GM21515 (cell line): ENCODE results near the gene MIEF2.
"Not testable (repeated sequence)": the region's sequence is repeated elsewhere in the genome, so short reads cannot be mapped to it uniquely, and the experiment has no call there.

Source experiments
- ATAC-seq: cut with Tn5 transposase; IDR thresholded peaks from one replicate; pipeline ENCODE4 v1.9.1; 2021; ENCODE audit not compliant: unreplicated experiment

MIEF2 gene, protein sequence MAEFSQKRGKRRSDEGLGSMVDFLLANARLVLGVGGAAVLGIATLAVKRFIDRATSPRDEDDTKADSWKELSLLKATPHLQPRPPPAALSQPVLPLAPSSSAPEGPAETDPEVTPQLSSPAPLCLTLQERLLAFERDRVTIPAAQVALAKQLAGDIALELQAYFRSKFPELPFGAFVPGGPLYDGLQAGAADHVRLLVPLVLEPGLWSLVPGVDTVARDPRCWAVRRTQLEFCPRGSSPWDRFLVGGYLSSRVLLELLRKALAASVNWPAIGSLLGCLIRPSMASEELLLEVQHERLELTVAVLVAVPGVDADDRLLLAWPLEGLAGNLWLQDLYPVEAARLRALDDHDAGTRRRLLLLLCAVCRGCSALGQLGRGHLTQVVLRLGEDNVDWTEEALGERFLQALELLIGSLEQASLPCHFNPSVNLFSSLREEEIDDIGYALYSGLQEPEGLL

DNA sequence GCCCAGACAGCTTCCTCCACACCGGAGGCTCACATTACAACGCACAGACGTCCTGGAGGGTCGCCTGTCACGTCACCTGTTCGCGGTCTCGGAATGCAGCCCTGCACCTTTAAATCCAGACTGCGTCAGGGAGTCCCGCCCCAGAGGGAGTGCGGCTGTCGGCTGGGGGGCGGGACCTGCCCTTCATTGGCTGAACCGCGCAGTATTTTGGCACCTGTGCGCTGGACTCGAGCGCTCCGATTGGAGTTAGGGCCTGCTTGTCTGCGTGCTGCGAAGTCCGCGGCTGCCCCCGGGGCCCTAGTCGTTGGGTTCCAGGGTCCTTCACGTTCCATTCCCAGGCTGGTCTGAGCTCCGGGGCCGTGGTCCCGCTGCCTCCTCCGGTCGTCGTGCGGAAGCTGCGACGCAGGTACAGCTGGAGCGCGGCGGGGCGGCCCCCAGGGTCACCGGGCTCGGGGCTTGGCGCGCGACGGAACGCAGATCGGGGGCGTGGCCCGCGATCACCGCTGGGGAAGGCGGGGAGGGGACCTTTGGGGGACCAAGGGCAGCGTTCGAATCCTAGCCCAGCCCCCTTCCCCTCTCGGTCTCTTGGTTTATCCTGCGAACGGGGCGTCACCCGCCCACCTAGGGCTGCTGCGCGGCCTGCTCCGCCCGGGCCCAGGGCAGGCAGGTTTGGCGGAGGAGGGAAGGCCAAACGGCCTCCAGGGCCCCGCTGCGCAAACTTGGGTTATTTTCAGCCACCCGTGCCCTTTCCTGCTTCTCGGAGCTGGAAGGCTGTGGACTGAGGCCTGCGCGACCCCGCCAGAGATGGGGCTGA is at the start of gene MIEF2:
TSS of gene MIEF2 (plus strand) at position 331 of the 814 bp plus-strand sequence. CDS start 2,059 bp downstream, outside the sequence.
- peak; percentile 76 for ATAC-seq

DNA sequence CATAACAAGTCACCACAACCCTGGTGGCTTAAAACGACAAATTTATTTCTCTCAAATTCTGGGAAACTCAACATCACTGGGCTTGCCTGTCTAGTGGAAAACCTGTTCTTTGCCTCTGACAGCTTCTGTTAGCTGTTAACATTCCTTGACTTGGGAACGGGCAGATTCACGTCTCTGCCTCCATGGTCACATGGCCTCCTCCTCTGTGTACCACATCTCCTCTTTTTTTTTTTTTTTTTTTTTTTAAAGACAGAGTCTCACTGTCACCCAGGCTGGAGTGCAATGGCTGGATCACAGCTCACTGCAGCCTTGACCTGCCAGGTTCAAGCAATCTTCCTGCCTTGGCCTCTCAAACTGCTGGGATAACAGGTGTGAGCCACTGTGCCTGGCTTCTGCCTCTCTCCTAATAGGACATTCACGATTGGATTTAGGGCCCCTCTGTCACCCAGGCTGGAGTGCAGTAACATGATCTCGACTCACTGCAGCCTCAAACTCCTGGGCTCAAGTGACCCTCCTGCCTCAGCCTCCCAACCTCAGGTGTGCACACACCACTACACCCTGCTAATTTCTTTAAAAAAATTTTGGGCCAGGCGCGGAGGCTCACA is 46.7 kb upstream of the MIEF2 start:
- ATAC-seq = no peak

DNA sequence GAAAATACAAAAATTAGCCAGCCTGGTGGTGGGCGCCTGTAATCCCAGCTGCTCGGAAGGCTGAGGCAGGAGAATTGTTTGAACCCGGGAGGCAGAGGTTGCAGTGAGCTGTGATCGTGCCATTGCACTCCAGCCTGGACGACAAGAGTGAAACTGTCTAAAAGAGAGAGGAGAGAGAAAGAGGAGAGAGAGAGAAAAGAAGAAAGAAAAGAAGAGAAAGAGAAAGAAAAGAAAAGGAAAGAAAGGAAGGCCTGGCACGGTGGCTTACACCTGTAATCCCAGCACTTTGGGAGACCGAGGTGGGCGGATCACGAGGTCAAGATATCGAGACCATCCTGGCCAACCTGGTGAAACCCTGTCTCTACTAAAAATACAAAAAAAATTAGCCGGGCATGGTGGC is 43.6 kb upstream of the MIEF2 start:
- ATAC-seq = not testable (repeated sequence)

DNA sequence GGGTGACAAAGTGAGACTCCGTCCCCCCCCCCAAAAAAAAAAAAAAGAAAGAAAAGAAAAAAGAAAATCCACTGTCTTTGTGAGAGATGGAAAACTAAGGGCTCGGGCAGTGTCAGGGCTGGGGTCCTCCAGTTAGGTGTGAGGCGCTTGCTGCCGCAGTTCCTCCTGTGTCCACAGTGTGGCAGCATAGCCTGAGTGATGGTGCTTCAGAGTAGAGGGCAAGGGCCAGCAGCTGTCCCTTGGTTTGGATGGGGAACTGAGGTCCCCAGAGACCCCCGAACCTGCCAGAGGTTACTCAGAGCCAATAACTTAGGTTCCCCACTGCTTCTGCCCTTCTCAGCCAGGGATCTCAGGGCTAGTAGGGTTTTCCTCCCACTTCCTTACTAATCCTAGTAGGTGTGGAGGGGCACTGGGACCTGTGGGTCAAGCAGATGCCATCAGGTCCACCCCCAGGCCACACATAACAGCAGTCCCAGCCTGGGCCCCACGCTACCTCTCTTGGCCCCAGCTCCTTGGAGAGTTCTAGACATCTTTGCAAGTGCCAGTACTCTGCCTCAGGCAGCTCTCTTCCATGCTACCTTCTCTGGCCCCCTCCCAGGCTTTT is 42.9 kb upstream of the MIEF2 start:
- no peak for ATAC-seq

GRCh38 chr17:18218756-18219415 is 41.6 kb upstream of the MIEF2 start:
- no peak for ATAC-seq

DNA sequence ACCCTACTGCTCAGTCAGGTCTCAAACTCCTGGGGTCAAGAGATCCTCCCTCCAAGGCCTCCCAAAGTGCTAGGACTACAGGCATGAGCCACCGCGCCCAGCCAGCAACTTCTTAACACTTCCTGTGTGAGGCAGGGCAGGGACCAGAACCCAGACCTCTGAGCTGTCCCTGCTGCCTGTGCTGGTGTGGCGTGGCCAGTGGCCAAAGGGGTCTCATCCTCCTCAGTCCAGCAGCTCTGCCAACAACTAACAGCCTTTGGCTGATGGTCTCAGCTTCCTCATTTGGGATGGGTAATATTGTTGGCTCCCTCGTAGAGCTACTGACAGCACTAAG is 36.4 kb upstream of the MIEF2 start:
- ATAC-seq = no peak

GRCh38 chr17:18224387-18225120 is 35.9 kb upstream of the MIEF2 start:
- ATAC-seq = no peak

DNA sequence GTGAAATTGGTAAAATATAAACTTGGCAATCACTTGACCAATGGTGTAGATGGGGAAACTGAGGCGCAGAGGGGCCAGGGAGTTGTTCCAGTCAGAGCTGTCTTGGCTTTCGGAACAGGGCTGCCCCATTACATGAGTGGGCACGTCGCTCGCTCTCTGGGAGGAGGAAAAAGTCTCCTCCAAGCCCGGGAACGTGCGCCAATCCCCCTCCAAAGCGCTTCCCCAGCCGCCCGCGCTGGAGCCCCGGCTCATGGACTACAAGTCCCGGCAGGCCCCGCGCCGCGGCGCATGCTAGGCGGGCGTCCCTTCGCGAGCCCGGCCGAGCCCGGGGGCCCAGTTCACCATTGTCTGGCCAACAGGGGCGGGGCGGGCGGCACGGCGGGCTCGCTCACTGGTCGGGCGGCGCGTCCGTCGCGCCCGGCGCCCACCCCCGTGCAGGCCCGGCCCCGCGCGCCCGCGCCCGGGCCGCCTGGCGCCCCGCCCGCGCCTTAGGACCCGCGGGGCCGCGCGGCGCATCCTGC is 35.3 kb upstream of the MIEF2 start, which contains the start of gene LLGL1:
TSS of gene LLGL1 (plus strand) at position 515 of the 521 bp plus-strand sequence. CDS start 48 bp downstream, outside the sequence.
- peak; percentile 88 for ATAC-seq

DNA sequence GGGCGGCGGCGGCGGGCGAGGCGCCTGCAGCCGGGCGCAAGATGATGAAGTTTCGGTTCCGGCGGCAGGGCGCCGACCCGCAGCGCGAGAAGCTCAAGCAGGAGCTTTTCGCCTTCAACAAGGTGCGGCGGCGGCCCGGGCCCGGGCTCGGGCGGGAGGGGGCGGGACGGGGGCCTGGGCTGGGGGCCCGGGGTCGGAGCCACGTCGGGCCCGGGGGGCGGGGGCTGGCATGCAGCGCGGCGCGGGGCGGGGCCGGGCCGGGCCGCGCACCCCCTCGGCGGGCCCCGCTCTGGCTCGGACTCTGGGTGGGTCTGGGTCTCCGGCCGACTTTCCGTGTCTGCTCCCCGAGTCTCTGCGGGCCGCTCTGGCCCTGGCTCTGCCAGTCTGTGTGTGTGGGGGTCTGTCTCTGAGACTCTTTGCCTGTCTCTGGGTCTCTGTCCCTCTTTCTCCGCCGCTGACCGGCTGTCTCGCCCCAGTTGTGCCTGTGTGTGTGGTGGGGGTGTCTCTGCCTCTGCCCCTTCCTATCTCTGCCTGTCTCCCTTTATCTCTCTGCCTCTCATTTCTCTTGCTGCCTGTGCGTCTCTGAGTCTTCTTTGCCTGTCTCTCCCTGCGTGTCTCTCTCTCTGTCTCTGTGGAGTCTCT is 34.7 kb upstream of the MIEF2 start:
- peak; percentile 9 for ATAC-seq

- ATAC-seq = no peak
Observed at GRCh38 chr17:18226284-18226945, 34.0 kb upstream of the MIEF2 start.

- no peak for ATAC-seq
Observed at GRCh38 chr17:18227635-18228034, 32.8 kb upstream of the MIEF2 start.

- ATAC-seq = no peak
Observed at GRCh38 chr17:18228176-18228682, 32.2 kb upstream of the MIEF2 start.

- ATAC-seq = no peak
Observed at GRCh38 chr17:18229254-18229653, 31.2 kb upstream of the MIEF2 start.

DNA sequence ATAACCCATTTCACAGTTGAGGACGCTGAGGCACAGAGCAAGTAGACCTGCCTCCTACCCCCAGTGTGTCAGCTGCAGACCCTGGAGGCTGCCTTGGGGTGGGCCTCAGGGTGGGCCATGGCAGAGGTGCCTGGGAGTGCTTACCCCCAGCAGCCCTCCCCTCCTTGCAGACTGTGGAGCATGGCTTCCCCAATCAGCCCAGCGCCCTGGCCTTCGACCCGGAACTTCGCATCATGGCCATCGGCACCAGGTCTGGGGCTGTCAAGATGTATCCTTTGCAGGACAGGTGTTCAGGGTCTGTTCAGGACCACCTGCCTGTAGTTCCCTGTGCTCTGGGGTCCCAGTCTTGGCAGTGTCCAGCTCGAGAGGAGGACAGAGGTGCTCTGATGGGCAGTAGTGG is 30.7 kb upstream of the MIEF2 start:
- ATAC-seq = no peak

- no peak for ATAC-seq
Observed at GRCh38 chr17:18230288-18231141, 29.9 kb upstream of the MIEF2 start.

- no peak for ATAC-seq
Observed at GRCh38 chr17:18231164-18231563, 29.3 kb upstream of the MIEF2 start.

DNA sequence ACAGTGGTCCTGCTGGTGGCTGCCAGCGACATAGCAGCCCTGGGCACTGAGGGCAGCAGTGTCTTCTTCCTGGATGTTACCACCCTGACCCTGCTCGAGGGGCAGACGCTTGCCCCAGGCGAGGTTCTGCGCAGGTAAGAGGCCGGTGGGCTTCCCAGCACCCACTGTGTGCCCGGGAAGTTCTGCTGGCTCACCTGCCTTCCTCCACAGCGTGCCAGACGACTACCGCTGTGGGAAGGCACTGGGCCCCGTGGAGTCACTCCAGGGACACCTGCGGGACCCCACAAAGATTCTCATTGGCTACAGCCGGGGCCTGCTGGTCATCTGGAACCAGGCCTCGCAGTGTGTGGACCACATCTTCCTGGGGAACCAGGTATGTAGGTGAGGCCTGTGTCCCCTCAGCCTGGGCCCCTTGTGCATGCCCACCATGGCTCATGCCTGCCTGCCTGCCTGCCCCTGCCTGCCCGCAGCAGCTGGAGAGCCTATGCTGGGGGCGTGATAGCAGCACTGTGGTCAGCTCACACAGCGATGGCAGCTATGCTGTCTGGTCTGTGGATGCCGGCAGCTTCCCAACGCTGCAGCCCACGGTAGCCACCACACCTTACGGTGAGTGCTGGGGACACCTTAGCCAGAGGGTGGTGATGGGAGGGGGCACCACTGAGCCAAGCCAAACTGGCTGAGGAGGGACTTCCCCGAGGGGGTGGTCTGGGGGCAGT is 26.5 kb upstream of the MIEF2 start:
- ATAC-seq = no peak
